Right renal cortex interstitium (tissue), 3 donors: ENCODE results near the gene CEP112. TPM values are rescaled to one million over a fixed set of nuclear protein-coding genes. Genes with fewer than 3 reads are reported as not detected.
"Not testable (repeated sequence)": the region's sequence is repeated elsewhere in the genome, so short reads cannot be mapped to it uniquely, and the experiment has no call there.

ENCODE experiments used
- DNase-seq, 3 donors: peaks; one replicate each; pipeline ENCODE4 v3.0.0-alpha.2; 2013; ENCODE audit warnings: low read depth in 3 of 3, low spot score in 2 of 3
- polyA plus RNA-seq, 3 donors: library from polyadenylated mRNA; unstranded; fragments of 120-200 nt; gene quantifications; one replicate each; pipeline ENCODE4 v1.2.1, GENCODE V29; 2013; ENCODE audit not compliant: insufficient read length in 3 of 3

CEP112 gene
- polyA plus RNA-seq, 3 donors = 14.2 to 18.5 (median 17.7) TPM

GRCh38 chr17:65797101-65797500, 394.8 kb downstream of the CEP112 start:
- no peak for DNase-seq

- DNase-seq = no peak
These were observed 397.4 kb downstream of the CEP112 start for GRCh38 chr17:65794572-65794971.

- DNase-seq = no peak
These were observed 401.7 kb downstream of the CEP112 start for GRCh38 chr17:65790241-65790640.

GRCh38 chr17:65787503-65787902, 404.4 kb downstream of the CEP112 start:
- no peak for DNase-seq

- no peak for DNase-seq
These were observed 405.5 kb downstream of the CEP112 start for GRCh38 chr17:65786479-65786878.

GRCh38 chr17:65785109-65785508, 406.8 kb downstream of the CEP112 start:
- no peak for DNase-seq

GRCh38 chr17:65783845-65784334, 408.0 kb downstream of the CEP112 start:
- DNase-seq = no peak

- not testable (repeated sequence) for DNase-seq
These were observed 409.7 kb downstream of the CEP112 start for GRCh38 chr17:65782104-65782706.

- no peak for DNase-seq
These were observed 411.8 kb downstream of the CEP112 start for GRCh38 chr17:65780111-65780510.

- no peak for DNase-seq
These were observed 415.0 kb downstream of the CEP112 start for GRCh38 chr17:65776890-65777289.

GRCh38 chr17:65774787-65775186, 417.1 kb downstream of the CEP112 start:
- no peak for DNase-seq

- no peak for DNase-seq
These were observed 418.9 kb downstream of the CEP112 start for GRCh38 chr17:65772989-65773388.

- no peak for DNase-seq
These were observed 420.2 kb downstream of the CEP112 start for GRCh38 chr17:65771704-65772103.

- DNase-seq = no peak
These were observed 428.1 kb downstream of the CEP112 start for GRCh38 chr17:65763786-65764185.

GRCh38 chr17:65762973-65763372, 429.0 kb downstream of the CEP112 start:
- DNase-seq = no peak

- DNase-seq = no peak
These were observed 432.4 kb downstream of the CEP112 start for GRCh38 chr17:65759532-65759931.

- no peak for DNase-seq
These were observed 435.2 kb downstream of the CEP112 start for GRCh38 chr17:65756760-65757159.

- no peak for DNase-seq
These were observed 436.1 kb downstream of the CEP112 start for GRCh38 chr17:65755799-65756198.

- DNase-seq = no peak
These were observed 437.3 kb downstream of the CEP112 start for GRCh38 chr17:65754630-65755029.

- DNase-seq = no peak
These were observed 437.9 kb downstream of the CEP112 start for GRCh38 chr17:65754081-65754480.

- no peak for DNase-seq
These were observed 438.6 kb downstream of the CEP112 start for GRCh38 chr17:65753348-65753747.

- DNase-seq = no peak
These were observed 440.7 kb downstream of the CEP112 start for GRCh38 chr17:65751263-65751662.

GRCh38 chr17:65750631-65751115, 441.3 kb downstream of the CEP112 start:
- no peak for DNase-seq
